Stomach (tissue), 9 donors: ENCODE data around the gene MZT2B. TPM values are rescaled to one million over a fixed set of nuclear protein-coding genes. Genes with fewer than 3 reads are reported as not detected.
A peak's percentile ranks its signal among the peaks of the same experiment; 100 is the strongest.
"Not testable (repeated sequence)": the region's sequence is repeated elsewhere in the genome, so short reads cannot be mapped to it uniquely, and the experiment has no call there.

ENCODE experiments used
- DNase-seq, 2 donors: peaks; one replicate each; pipeline versions ENCODE4 v3.0.0 to v3.0.0-alpha.2; 2013 to 2019
- H3K27ac ChIP-seq, 5 donors: fragments of 200-600 bp in 4 of 5; sonication (generic) in 4 of 5; one replicate each; pipeline ENCODE4 v1.5.1; 2013 to 2019; ENCODE audit warnings: mild to moderate bottlenecking in 1 of 5, moderate library complexity in 1 of 5
- H3K27me3 ChIP-seq, 3 donors: fragments of 200-600 bp; sonication (generic); one replicate each; pipeline ENCODE4 v1.5.1; 2017 to 2019; ENCODE audit warnings: mixed run types in 1 of 3
- H3K36me3 ChIP-seq, 4 donors: fragments of 200-600 bp; sonication (generic); 1 replicate in 3 of 4; 2 replicates in 1 of 4; pipeline ENCODE4 v1.5.1; 2016 to 2019
- H3K4me1 ChIP-seq, 4 donors: fragments of 200-600 bp; sonication (generic); one replicate each; pipeline ENCODE4 v1.5.1; 2016 to 2019
- H3K4me3 ChIP-seq, 4 donors: fragments of 200-600 bp; sonication (generic) in 3 of 4; one replicate each; pipeline ENCODE4 v1.5.1; 2016 to 2019; ENCODE audit warnings: mild to moderate bottlenecking in 1 of 4
- H3K9me3 ChIP-seq, 4 donors: fragments of 200-600 bp; sonication (generic); one replicate each; pipeline ENCODE4 v1.5.1; 2016 to 2019
- EP300 ChIP-seq: sonication (generic); formaldehyde crosslinking; IDR thresholded peaks from one replicate; pipeline ENCODE4 v1.6.1; 2017; ENCODE audit warnings: antibody characterized with exemption
- POLR2A ChIP-seq, 4 donors: fragments of 450-650 bp; IDR thresholded peaks; one replicate each; pipeline ENCODE4 v1.6.1; 2016; ENCODE audit warnings: antibody characterized with exemption in 4 of 4, control low read depth in 2 of 4, mild to moderate bottlenecking in 1 of 4, moderate library complexity in 1 of 4
- POLR2AphosphoS5 ChIP-seq, 3 donors: sonication (generic); formaldehyde crosslinking; IDR thresholded peaks; one replicate each; pipeline ENCODE4 v1.6.1; 2016; ENCODE audit warnings: antibody characterized with exemption in 3 of 3
- WGBS, 5 donors: extraction: QIAGEN DNeasy Blood & Tissue Kit in 3 of 5; methylation state at CpG; one replicate each; pipeline versions ENCODE4 v1.1.5 to v1.1.7; 2013 to 2018; 5-methylcytosine and 5-hydroxymethylcytosine counted together
- intact Hi-C: fragments of 100-400 bp; cut with DNase I; formaldehyde crosslinking; loops from one replicate; pipeline ENCODE4 v1.15.1; 2023; ENCODE audit warnings: low total_unique reads
- polyA plus RNA-seq, 3 donors: library from polyadenylated mRNA; stranded (reverse); fragments of 200-250 nt; gene quantifications; one replicate each; pipeline ENCODE4 v1.2.3, GENCODE V29; 2013
- total RNA-seq, 5 donors: library from RNA; depleted of rRNA; stranded (reverse); fragments of >200 nt; gene quantifications; one replicate each; pipeline versions ENCODE4 v1.1.0 to v1.2.3, GENCODE V29; 2014 to 2016
- TF ChIP-seq, protein P1 (sequence below), 7 experiments: fragments of 450-650 bp in 4 of 7; fragments of 200-600 bp in 3 of 7; sonication (generic) in 3 of 7; IDR thresholded peaks; one replicate each; pipeline ENCODE4 v1.5.1; 2016 to 2019; ENCODE audit warnings: antibody characterized with exemption in 7 of 7, control low read depth in 2 of 7, mild to moderate bottlenecking in 1 of 7
- donor health status: healthy with polysubstance abuse.
- donor health status: Bipolar disorder and iron deficiency.
- donor health status: healthy.

MZT2B gene
- total and polyA plus RNA-seq, 8 donors: 52.3 to 521 (median 253) TPM

DNA sequence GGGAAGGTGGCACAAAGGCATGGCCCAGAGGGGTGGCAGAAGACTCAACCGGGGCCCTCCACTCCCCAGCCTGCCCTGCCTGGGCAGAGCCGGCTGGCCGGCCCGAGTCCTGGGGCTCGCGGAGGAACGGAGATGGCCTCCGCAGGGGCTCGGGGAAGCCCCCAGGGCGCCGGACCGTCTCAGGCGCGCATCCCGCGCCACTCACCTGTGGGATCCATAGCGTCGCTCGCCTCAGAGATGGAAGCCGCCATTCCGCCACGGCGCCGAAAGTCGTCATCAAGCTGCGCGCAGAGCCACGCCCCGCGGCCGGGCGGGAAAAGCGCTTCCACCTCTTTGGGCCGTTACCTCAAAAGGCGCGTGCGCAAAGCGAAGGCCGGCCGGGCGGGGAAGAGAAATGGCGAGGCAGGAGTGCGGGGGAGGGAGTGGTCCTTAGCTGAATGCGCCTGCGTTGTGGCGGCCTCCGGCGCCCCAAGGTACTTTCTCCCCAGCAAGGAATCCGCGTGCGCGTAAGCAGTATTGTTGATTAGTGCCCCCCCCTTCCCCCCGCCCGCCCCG, 660 bp upstream of the MZT2B start, which contains the start of gene SMPD4:
Gene SMPD4, minus strand, starts transcription at position 278 of the 555 bp plus-strand sequence. CDS start 5,010 bp downstream, outside the sequence.
- no peaks in the 10 kb centered on the region for H3K9me3 ChIP-seq
- peaks cover 21 to 42% (median 37%) of the 10 kb centered on the region in 4 donors for H3K4me1 ChIP-seq
- 0 to 1% (median 0%) methylated on average over 44 to 55 of the region's 55 CpGs for WGBS, 5 donors
- peaks cover 0 to 19% (median 5%) of the 10 kb centered on the region in 4 donors for H3K36me3 ChIP-seq
- peak within 1 kb of the TSS; percentile 89 to 96 (median 90) for H3K27ac ChIP-seq
- peak; percentile 98 to 99 for DNase-seq
- TF ChIP-seq POLR2AphosphoS5 (IDR thresholded peaks at IDR 0.05) (peak; percentile 77 to 93 (median 81)), EP300 (no peak), POLR2A (IDR thresholded peaks at IDR 0.05) (no peak)
- TF ChIP-seq, protein P1, sequence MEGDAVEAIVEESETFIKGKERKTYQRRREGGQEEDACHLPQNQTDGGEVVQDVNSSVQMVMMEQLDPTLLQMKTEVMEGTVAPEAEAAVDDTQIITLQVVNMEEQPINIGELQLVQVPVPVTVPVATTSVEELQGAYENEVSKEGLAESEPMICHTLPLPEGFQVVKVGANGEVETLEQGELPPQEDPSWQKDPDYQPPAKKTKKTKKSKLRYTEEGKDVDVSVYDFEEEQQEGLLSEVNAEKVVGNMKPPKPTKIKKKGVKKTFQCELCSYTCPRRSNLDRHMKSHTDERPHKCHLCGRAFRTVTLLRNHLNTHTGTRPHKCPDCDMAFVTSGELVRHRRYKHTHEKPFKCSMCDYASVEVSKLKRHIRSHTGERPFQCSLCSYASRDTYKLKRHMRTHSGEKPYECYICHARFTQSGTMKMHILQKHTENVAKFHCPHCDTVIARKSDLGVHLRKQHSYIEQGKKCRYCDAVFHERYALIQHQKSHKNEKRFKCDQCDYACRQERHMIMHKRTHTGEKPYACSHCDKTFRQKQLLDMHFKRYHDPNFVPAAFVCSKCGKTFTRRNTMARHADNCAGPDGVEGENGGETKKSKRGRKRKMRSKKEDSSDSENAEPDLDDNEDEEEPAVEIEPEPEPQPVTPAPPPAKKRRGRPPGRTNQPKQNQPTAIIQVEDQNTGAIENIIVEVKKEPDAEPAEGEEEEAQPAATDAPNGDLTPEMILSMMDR (IDR thresholded peaks at IDR 0.05): peak in 1 of 7 experiments; percentile 4
- H3K27me3 ChIP-seq: no peaks in the 10 kb centered on the region
- intact Hi-C loops: loop anchor here (10.0 kb wide), 2 partner anchors 153 to 1303 kb away; no protein-coding TSS in a partner anchor
- H3K4me3 ChIP-seq: peak within 1 kb of the TSS; percentile 93 to 99 (median 94)

DNA sequence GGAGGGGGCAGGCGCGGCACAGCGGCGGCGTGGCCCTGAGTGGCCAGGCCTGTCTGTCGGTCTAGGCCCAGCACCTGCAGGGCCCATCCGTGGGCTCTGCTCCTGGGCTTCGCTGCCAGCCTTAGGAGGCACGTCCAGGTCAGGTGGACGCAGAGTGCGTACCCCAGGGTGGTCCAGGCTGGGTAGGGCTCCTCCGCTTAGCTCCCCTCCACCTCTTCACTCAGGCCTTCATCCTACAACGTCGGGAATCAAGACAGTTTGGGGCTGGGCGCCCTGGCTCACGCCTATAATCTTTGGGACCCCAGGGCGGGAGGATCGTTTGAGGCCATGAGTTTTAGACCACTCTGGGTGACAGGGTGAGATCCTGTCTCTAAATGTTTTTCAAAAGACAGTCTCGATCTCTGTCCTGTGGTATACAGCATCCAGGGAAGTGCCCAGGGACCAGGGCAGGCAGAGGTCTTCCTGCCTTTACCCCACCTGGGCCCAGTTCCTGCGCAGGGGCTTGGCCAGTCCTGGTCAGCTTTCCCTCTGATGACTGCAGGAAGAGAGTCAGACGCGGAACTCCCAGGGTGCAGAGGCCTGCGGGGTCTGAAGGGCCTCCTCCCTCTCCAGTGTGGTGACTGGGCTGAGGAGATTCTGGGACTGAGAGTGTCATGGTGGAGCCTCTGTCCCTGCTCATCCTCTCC, 907 bp downstream of the MZT2B start:
- peaks cover 21 to 42% (median 37%) of the 10 kb centered on the region in 4 donors for H3K4me1 ChIP-seq
- intact Hi-C loops: loop anchor here (10.0 kb wide), 2 partner anchors 152 to 1302 kb away; no protein-coding TSS in a partner anchor
- H3K27ac ChIP-seq: peak overlapping the region in 4 of 5 donors; percentile 38 to 96 (median 90)
- H3K9me3 ChIP-seq, H3K27me3 ChIP-seq: not testable (repeated sequence)
- H3K4me3 ChIP-seq: peak overlapping the region; percentile 93 to 99 (median 94)
- peak in 1 of 2 donors; percentile 35 for DNase-seq
- H3K36me3 ChIP-seq: peaks cover 0 to 20% (median 5%) of the 10 kb centered on the region in 4 donors
- WGBS, 5 donors: 14 to 30% (median 24%) methylated on average over 13 to 23 of the region's 23 CpGs

DNA sequence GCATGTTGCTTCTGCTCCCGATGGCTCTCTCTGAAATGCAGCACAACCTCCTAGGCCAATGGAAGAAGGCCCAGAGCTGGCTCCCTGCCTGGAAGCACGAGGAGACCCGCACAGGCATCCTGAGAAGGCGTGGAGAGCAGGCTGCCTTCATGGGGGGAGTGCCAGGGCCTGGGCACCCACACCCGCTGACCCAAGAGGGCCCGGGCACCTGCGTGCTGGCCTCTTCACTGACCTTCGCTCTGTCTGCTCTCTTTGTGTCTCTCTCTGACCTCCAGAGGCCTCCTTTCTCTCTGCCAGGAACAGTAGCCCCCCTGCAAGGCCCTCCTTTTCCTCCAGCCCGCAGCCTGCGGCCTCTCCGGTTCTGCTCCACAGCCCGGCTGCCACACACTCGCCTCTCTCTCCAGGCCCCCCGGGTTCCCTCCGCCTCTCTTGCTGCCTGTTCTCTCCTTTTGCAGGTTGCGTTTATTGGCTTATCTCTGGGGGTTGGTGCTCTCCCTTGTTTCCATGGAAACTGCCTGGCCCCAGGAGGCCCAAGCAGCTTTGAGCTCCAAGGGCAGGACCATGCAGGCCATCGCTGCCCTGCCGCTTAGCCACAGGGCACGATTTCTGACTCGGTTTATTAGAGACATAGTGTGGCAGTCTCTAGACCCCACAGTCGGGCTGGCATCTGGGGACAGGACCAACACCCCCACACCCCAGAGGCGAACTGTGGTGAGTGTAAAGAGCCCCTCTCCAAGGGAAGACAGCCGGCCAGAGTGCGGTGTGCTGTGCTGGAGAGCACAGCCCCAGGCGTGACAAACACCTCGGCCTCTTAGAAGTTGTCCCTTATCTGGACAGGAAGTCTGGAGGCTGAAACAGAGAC, 1.7 kb downstream of the MZT2B start:
- DNase-seq: peak in 1 of 2 donors; percentile 67
- H3K36me3 ChIP-seq: peaks cover 0 to 26% (median 5%) of the 10 kb centered on the region in 4 donors
- H3K4me3 ChIP-seq: peak overlapping the region in 3 of 4 donors; percentile 93 to 99 (median 95)
- no peak for TF ChIP-seq POLR2A (IDR thresholded peaks at IDR 0.05)
- TF ChIP-seq, protein P1 (IDR thresholded peaks at IDR 0.05): no peak
- TF ChIP-seq POLR2AphosphoS5 (IDR thresholded peaks at IDR 0.05): no peak
- TF ChIP-seq EP300: no peak
- peaks cover 21 to 42% (median 37%) of the 10 kb centered on the region in 4 donors for H3K4me1 ChIP-seq
- 52 to 67% (median 60%) methylated on average over 24 to 26 of the region's 26 CpGs for WGBS, 5 donors
- no peaks in the 10 kb centered on the region for H3K9me3 ChIP-seq
- H3K27ac ChIP-seq: peak overlapping the region in 3 of 5 donors; percentile 29 to 96 (median 89)
- H3K27me3 ChIP-seq: no peaks in the 10 kb centered on the region
- intact Hi-C loops: loop anchor here (10.0 kb wide), 2 partner anchors 151 to 1301 kb away; no protein-coding TSS in a partner anchor

DNA sequence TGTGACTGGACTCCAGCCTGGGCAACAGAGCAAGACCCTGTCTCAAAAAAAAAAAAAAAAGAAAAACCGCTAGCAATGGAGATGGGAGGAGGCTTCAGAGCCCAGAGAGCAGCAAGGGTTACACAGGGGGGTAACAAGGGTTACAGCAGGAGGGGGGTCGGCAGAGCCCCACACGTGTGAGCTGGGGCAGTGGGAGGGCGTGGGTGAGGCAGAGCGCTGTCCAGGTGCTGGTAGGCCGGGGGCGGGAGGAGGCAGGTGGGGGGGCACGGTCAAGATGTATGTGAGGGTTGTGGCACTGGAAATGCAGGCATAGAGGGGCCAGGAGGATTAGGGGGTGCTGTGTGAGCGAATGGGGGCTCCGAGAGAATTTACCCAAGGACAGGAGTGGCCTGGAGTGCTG, 3.4 kb downstream of the MZT2B start:
- WGBS, 5 donors: 72 to 95% (median 87%) methylated on average over 5 to 10 of the region's 10 CpGs
- Histone ChIP-seq H3K27me3 (no peaks in the 10 kb centered on the region), H3K4me3 (no peak overlapping the region), H3K36me3 (peaks cover 0 to 33% (median 9%) of the 10 kb centered on the region in 4 donors), H3K9me3 (no peaks in the 10 kb centered on the region), H3K4me1 (peaks cover 17 to 28% (median 24%) of the 10 kb centered on the region in 4 donors), H3K27ac (no peak overlapping the region)
- TF ChIP-seq POLR2A (IDR thresholded peaks at IDR 0.05): no peak
- TF ChIP-seq, protein P1 (IDR thresholded peaks at IDR 0.05): no peak
- no peak for TF ChIP-seq POLR2AphosphoS5 (IDR thresholded peaks at IDR 0.05)
- TF ChIP-seq EP300: no peak
- DNase-seq: no peak
- intact Hi-C loops: loop anchor here (10.0 kb wide), 2 partner anchors 149 to 1299 kb away; no protein-coding TSS in a partner anchor
